ENCODE data around the gene CCDC7. TPM values are rescaled to one million over a fixed set of nuclear protein-coding genes. Genes with fewer than 3 reads are reported as not detected.
"Not testable (repeated sequence)": the region's sequence is repeated elsewhere in the genome, so short reads cannot be mapped to it uniquely, and the experiment has no call there.

The CCDC7 gene
- total RNA-seq, 4 donors from 2014 or later: 2.4 to 12.5 (median 10.5) TPM

GRCh38 chr10:32906595-32906994 is 460.7 kb downstream of the CCDC7 start:
- no peak overlapping the region for H3K4me3 ChIP-seq (ENCODE audit: low read depth, poor library complexity, severe bottlenecking)
- no peak for DNase-seq (ENCODE audit: low spot score in 2 of 2)
- intact Hi-C loops (cut with DNase I; ENCODE audit: low total_unique reads): no loop called here
- WGBS, 2 donors: 77 to 93% methylated on average over 4 of the region's 4 CpGs
- TF ChIP-seq POLR2A (IDR thresholded peaks at IDR 0.05) (no peak), CTCF (IDR thresholded peaks at IDR 0.05) (no peak)

GRCh38 chr10:32909456-32909855 is 463.5 kb downstream of the CCDC7 start:
- no peak for TF ChIP-seq CTCF (IDR thresholded peaks at IDR 0.05)
- TF ChIP-seq POLR2A (IDR thresholded peaks at IDR 0.05): no peak
- intact Hi-C loops (cut with DNase I; ENCODE audit: low total_unique reads): no loop called here
- no peak overlapping the region for H3K4me3 ChIP-seq (ENCODE audit: low read depth, poor library complexity, severe bottlenecking)
- WGBS, 2 donors: 71 to 75% methylated on average over 1 of the region's 1 CpG
- DNase-seq (ENCODE audit: low spot score in 2 of 2): no peak

- 83 to 84% methylated on average over 7 of the region's 7 CpGs for WGBS, 2 donors
- intact Hi-C loops (cut with DNase I; ENCODE audit: low total_unique reads); H3K4me3 ChIP-seq (ENCODE audit: low read depth, poor library complexity, severe bottlenecking): not testable (repeated sequence)
These were observed 464.0 kb downstream of the CCDC7 start for GRCh38 chr10:32909970-32910369.

GRCh38 chr10:32911285-32912016 is 465.5 kb downstream of the CCDC7 start:
- 77 to 90% methylated on average over 11 of the region's 11 CpGs for WGBS, 2 donors
- no peak overlapping the region for H3K4me3 ChIP-seq (ENCODE audit: low read depth, poor library complexity, severe bottlenecking)
- no peak for DNase-seq (ENCODE audit: low spot score in 2 of 2)
- no peak for TF ChIP-seq POLR2A (IDR thresholded peaks at IDR 0.05)
- no peak for TF ChIP-seq CTCF (IDR thresholded peaks at IDR 0.05)
- intact Hi-C loops (cut with DNase I; ENCODE audit: low total_unique reads): no loop called here

More at GRCh38 chr10:32909970-32910369, 464.0 kb downstream of the CCDC7 start:
- DNase-seq (ENCODE audit: low spot score in 2 of 2): not testable (repeated sequence)

DNA sequence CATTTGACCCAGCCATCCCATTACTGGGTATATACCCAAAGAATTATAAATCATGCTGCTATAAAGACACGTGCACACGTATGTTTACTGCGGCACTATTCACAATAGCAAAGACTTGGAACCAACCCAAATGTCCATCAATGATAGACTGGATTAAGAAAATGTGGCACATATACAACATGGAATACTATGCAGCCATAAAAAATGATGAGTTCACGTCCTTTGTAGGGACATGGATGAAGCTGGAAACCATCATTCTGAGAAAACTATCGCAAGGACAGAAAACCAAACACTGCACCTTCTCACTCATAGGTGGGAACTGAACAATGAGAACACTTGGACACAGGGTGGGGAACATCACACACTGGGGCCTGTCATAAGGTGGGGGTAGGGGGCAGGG is 471.9 kb downstream of the CCDC7 start:
- H3K4me3 ChIP-seq (ENCODE audit: low read depth, poor library complexity, severe bottlenecking); intact Hi-C loops (cut with DNase I; ENCODE audit: low total_unique reads); DNase-seq (ENCODE audit: low spot score in 2 of 2): not testable (repeated sequence)
- WGBS, 2 donors: 96 to 99% methylated on average over 5 of the region's 5 CpGs

GRCh38 chr10:32922170-32922569 is 476.2 kb downstream of the CCDC7 start:
- no peak overlapping the region for H3K4me3 ChIP-seq (ENCODE audit: low read depth, poor library complexity, severe bottlenecking)
- intact Hi-C loops (cut with DNase I; ENCODE audit: low total_unique reads): no loop called here
- no peak for TF ChIP-seq CTCF (IDR thresholded peaks at IDR 0.05)
- TF ChIP-seq POLR2A (IDR thresholded peaks at IDR 0.05): no peak
- WGBS, 2 donors: 77 to 89% methylated on average over 2 of the region's 2 CpGs
- DNase-seq (ENCODE audit: low spot score in 2 of 2): no peak

GRCh38 chr10:32923134-32923533 is 477.2 kb downstream of the CCDC7 start:
- 74 to 82% methylated on average over 2 of the region's 2 CpGs for WGBS, 2 donors
- intact Hi-C loops (cut with DNase I; ENCODE audit: low total_unique reads): no loop called here
- no peak for DNase-seq (ENCODE audit: low spot score in 2 of 2)
- no peak overlapping the region for H3K4me3 ChIP-seq (ENCODE audit: low read depth, poor library complexity, severe bottlenecking)
- TF ChIP-seq POLR2A (IDR thresholded peaks at IDR 0.05) (no peak), CTCF (IDR thresholded peaks at IDR 0.05) (no peak)
